ENCODE measurements around the gene VKORC1.

Gene VKORC1

GRCh38 chr16:31110106-31111034, 15.8 kb upstream of the VKORC1 start:
- TF ChIP-seq EP300 (IDR thresholded peaks at IDR 0.05; ENCODE audit: borderline replicate concordance) (no peak), EGR1 (IDR thresholded peaks at IDR 0.05) (no peak), TAF1 (IDR thresholded peaks at IDR 0.05; ENCODE audit: low read depth) (no peak), TEAD4 (IDR thresholded peaks at IDR 0.05) (no peak), NFIC (IDR thresholded peaks at IDR 0.05) (no peak), FOXM1 (IDR thresholded peaks at IDR 0.05; ENCODE audit: borderline replicate concordance, low read depth) (no peak), ZBTB7A (IDR thresholded peaks at IDR 0.05; ENCODE audit: low read depth) (no peak), TCF12 (IDR thresholded peaks at IDR 0.05; ENCODE audit: low read depth) (no peak), YY1 (IDR thresholded peaks at IDR 0.05; ENCODE audit: low read depth) (no peak), RAD21 (IDR thresholded peaks at IDR 0.05; ENCODE audit: low read depth) (no peak), CEBPB (IDR thresholded peaks at IDR 0.05) (no peak), CREB1 (IDR thresholded peaks at IDR 0.05; ENCODE audit: low read depth) (no peak)
- TF ChIP-seq, protein P1, sequence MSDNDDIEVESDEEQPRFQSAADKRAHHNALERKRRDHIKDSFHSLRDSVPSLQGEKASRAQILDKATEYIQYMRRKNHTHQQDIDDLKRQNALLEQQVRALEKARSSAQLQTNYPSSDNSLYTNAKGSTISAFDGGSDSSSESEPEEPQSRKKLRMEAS (IDR thresholded peaks at IDR 0.05): no peak
- TF ChIP-seq, protein P2, sequence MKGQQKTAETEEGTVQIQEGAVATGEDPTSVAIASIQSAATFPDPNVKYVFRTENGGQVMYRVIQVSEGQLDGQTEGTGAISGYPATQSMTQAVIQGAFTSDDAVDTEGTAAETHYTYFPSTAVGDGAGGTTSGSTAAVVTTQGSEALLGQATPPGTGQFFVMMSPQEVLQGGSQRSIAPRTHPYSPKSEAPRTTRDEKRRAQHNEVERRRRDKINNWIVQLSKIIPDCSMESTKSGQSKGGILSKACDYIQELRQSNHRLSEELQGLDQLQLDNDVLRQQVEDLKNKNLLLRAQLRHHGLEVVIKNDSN (IDR thresholded peaks at IDR 0.05): no peak
- TF ChIP-seq, protein P3, sequence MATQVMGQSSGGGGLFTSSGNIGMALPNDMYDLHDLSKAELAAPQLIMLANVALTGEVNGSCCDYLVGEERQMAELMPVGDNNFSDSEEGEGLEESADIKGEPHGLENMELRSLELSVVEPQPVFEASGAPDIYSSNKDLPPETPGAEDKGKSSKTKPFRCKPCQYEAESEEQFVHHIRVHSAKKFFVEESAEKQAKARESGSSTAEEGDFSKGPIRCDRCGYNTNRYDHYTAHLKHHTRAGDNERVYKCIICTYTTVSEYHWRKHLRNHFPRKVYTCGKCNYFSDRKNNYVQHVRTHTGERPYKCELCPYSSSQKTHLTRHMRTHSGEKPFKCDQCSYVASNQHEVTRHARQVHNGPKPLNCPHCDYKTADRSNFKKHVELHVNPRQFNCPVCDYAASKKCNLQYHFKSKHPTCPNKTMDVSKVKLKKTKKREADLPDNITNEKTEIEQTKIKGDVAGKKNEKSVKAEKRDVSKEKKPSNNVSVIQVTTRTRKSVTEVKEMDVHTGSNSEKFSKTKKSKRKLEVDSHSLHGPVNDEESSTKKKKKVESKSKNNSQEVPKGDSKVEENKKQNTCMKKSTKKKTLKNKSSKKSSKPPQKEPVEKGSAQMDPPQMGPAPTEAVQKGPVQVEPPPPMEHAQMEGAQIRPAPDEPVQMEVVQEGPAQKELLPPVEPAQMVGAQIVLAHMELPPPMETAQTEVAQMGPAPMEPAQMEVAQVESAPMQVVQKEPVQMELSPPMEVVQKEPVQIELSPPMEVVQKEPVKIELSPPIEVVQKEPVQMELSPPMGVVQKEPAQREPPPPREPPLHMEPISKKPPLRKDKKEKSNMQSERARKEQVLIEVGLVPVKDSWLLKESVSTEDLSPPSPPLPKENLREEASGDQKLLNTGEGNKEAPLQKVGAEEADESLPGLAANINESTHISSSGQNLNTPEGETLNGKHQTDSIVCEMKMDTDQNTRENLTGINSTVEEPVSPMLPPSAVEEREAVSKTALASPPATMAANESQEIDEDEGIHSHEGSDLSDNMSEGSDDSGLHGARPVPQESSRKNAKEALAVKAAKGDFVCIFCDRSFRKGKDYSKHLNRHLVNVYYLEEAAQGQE (IDR thresholded peaks at IDR 0.05; ENCODE audit: low read depth): no peak

DNA sequence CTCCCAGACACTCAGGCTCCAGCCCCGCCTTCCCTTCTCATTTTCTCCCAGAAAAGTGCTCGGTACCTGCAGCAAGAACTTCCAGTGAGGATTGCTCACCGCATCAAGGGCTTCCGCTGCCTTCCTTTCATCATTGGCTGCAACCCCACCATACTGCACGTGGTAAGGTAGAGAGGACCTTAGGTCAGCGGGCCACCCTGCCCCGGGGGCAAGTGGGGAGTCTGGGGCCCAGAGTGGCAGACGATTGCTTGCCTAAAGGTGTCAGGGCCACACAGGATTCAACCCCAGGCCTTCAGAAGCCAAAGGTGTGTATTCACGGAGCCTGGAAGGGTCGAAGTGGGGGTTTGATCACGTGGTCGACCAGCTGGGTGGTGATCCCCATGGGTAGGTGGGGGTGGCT, 15.0 kb upstream of the VKORC1 start:
- TF ChIP-seq, protein P1 (IDR thresholded peaks at IDR 0.05): no peak
- no peak for TF ChIP-seq TAF1 (IDR thresholded peaks at IDR 0.05; ENCODE audit: low read depth)
- TF ChIP-seq, protein P2 (IDR thresholded peaks at IDR 0.05): no peak
- TF ChIP-seq ZBTB7A (IDR thresholded peaks at IDR 0.05; ENCODE audit: low read depth): no peak
- no peak for TF ChIP-seq FOXM1 (IDR thresholded peaks at IDR 0.05; ENCODE audit: borderline replicate concordance, low read depth)
- TF ChIP-seq NFIC (IDR thresholded peaks at IDR 0.05): no peak

- TF ChIP-seq CEBPB (IDR thresholded peaks at IDR 0.05) (no peak), EGR1 (IDR thresholded peaks at IDR 0.05) (no peak), ZBTB7A (IDR thresholded peaks at IDR 0.05; ENCODE audit: low read depth) (peak; percentile 11)
Measured at GRCh38 chr16:31108794-31109558, 14.4 kb upstream of the VKORC1 start.

GRCh38 chr16:31108035-31108793, 13.6 kb upstream of the VKORC1 start, which contains the start of gene BCKDK:
TSS of gene BCKDK (plus strand) at chr16:31108386. CDS start at chr16:31109224, 838 bp downstream.
- TF ChIP-seq CREB1 (IDR thresholded peaks at IDR 0.05; ENCODE audit: low read depth): peak; percentile 86
- TF ChIP-seq ZBTB7A (IDR thresholded peaks at IDR 0.05; ENCODE audit: low read depth): peak; percentile 93
- peak; percentile 63 for TF ChIP-seq TAF1 (IDR thresholded peaks at IDR 0.05; ENCODE audit: low read depth)
- TF ChIP-seq EGR1 (IDR thresholded peaks at IDR 0.05): peak; percentile 99
- peak; percentile 68; the same call in 1 of the 2 replicates for TF ChIP-seq YY1 (IDR thresholded peaks at IDR 0.05; ENCODE audit: low read depth)
- TF ChIP-seq TCF12 (IDR thresholded peaks at IDR 0.05; ENCODE audit: low read depth): no peak
- 0 out of 2 replicates have a peak, but pooled peaks have one; percentile 18 for TF ChIP-seq NFIC (IDR thresholded peaks at IDR 0.05)
- no peak for TF ChIP-seq EP300 (IDR thresholded peaks at IDR 0.05; ENCODE audit: borderline replicate concordance)
- TF ChIP-seq, protein P1 (IDR thresholded peaks at IDR 0.05): peak; percentile 49

- no peak for TF ChIP-seq TAF1 (IDR thresholded peaks at IDR 0.05; ENCODE audit: low read depth)
- no peak for TF ChIP-seq CEBPB (IDR thresholded peaks at IDR 0.05)
- TF ChIP-seq, protein P2 (IDR thresholded peaks at IDR 0.05): no peak
- no peak for TF ChIP-seq EP300 (IDR thresholded peaks at IDR 0.05; ENCODE audit: borderline replicate concordance)
- TF ChIP-seq YY1 (IDR thresholded peaks at IDR 0.05; ENCODE audit: low read depth): no peak
- TF ChIP-seq, protein P3 (IDR thresholded peaks at IDR 0.05; ENCODE audit: low read depth): no peak
- TF ChIP-seq FOXM1 (IDR thresholded peaks at IDR 0.05; ENCODE audit: borderline replicate concordance, low read depth): no peak
- TF ChIP-seq NFIC (IDR thresholded peaks at IDR 0.05): no peak
- TF ChIP-seq TCF12 (IDR thresholded peaks at IDR 0.05; ENCODE audit: low read depth): no peak
- no peak for TF ChIP-seq TEAD4 (IDR thresholded peaks at IDR 0.05)
- TF ChIP-seq, protein P1 (IDR thresholded peaks at IDR 0.05): no peak
- no peak for TF ChIP-seq CREB1 (IDR thresholded peaks at IDR 0.05; ENCODE audit: low read depth)
- TF ChIP-seq ZBTB7A (IDR thresholded peaks at IDR 0.05; ENCODE audit: low read depth): no peak
Measured at GRCh38 chr16:31107465-31107867, 12.9 kb upstream of the VKORC1 start.
